Omental fat pad (tissue), 4 donors: ENCODE data around the gene ADGRD1. TPM values are rescaled to one million over a fixed set of nuclear protein-coding genes. Genes with fewer than 3 reads are reported as not detected.

Experiments used
- ATAC-seq: fragments of 150-250 bp; one replicate; pipeline ENCODE4 v1.9.1; 2016; ENCODE audit warnings: mild to moderate bottlenecking, moderate library complexity; ENCODE audit not compliant: low FRiP score
- DNase-seq: peaks from one replicate; pipeline ENCODE4 v3.0.0-alpha.2; 2019; ENCODE audit warnings: low spot score
- total RNA-seq, 4 donors: library from RNA; depleted of rRNA; stranded (reverse); fragments of >200 nt; gene quantifications; one replicate each; pipeline ENCODE4 v1.1.0, GENCODE V29; 2016
- TF ChIP-seq, protein P1 (sequence below), 3 donors: fragments of 450-650 bp; IDR thresholded peaks; one replicate each; pipeline ENCODE4 v1.5.1; 2016 to 2017; ENCODE audit warnings: antibody characterized with exemption in 3 of 3, mild to moderate bottlenecking in 3 of 3, moderate library complexity in 2 of 3

ADGRD1 gene
- total RNA-seq, 4 donors from 2014 or later, result 34.3 to 98.6 (median 52.4) TPM

DNA sequence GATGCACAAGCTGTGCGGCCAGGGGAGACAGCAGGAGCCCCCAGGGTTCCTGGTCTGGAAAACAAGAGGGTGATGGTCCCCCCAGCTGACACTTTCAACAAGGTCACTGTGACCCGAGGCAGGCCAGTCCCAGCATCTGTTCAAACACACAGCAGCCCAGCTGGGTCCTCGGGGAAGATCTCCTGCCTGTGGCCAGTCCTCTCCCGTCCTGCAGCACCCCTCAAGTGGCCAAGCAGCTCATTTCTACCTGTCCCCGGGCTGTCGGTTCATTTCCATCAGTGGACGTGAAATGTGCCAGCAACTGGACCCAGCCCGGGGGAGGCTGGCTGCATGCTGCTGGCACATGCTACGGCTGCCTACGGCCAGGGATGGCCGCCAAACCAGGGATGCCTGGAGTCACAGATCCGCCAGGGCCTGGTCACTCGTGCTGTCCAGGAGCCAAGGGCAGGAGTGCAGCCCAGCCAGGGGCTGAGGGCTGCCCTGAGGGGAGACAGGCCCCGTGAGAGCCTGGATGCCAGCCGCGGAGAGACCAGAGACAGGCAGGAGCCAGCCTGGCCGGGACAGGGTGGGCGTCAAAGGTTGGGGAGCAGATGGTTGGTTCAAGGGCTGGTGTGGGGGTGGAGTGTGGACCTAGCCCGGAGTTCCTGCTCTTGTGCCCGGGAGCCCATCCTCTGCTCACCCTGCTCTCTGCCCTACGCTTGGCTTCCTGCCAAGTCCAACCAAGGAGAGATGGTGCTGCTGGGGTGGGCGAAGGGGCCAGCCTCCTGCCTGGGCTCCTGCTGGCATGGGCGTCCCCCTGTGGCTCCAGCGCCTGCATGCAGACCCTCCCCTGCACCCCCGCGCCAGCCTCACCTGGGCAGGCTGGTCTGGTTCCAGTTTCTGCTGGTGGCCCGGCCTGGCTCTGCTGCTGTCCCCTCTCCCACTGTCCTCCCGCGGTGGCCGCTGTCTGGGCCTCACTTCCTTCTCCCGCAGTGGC, 143.8 kb downstream of the ADGRD1 start:
- TF ChIP-seq, protein P1, sequence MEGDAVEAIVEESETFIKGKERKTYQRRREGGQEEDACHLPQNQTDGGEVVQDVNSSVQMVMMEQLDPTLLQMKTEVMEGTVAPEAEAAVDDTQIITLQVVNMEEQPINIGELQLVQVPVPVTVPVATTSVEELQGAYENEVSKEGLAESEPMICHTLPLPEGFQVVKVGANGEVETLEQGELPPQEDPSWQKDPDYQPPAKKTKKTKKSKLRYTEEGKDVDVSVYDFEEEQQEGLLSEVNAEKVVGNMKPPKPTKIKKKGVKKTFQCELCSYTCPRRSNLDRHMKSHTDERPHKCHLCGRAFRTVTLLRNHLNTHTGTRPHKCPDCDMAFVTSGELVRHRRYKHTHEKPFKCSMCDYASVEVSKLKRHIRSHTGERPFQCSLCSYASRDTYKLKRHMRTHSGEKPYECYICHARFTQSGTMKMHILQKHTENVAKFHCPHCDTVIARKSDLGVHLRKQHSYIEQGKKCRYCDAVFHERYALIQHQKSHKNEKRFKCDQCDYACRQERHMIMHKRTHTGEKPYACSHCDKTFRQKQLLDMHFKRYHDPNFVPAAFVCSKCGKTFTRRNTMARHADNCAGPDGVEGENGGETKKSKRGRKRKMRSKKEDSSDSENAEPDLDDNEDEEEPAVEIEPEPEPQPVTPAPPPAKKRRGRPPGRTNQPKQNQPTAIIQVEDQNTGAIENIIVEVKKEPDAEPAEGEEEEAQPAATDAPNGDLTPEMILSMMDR (IDR thresholded peaks at IDR 0.05), result no peak
- no peak for ATAC-seq
- no peak for DNase-seq

- no peak for DNase-seq
- TF ChIP-seq, protein P1 (IDR thresholded peaks at IDR 0.05), result no peak
- ATAC-seq, result no peak
Measured at GRCh38 chr12:131098178-131098981, 144.7 kb downstream of the ADGRD1 start.

GRCh38 chr12:131100031-131100674, 146.4 kb downstream of the ADGRD1 start:
- no peak for ATAC-seq
- no peak for DNase-seq
- TF ChIP-seq, protein P1 (IDR thresholded peaks at IDR 0.05), result no peak

- ATAC-seq (no peak), DNase-seq (peak; percentile 12)
- TF ChIP-seq, protein P1 (IDR thresholded peaks at IDR 0.05), result no peak
Measured at GRCh38 chr12:131101006-131101405, 147.3 kb downstream of the ADGRD1 start.

GRCh38 chr12:131101703-131102492, 148.2 kb downstream of the ADGRD1 start:
- DNase-seq, result peak; percentile 10
- TF ChIP-seq, protein P1 (IDR thresholded peaks at IDR 0.05), result no peak
- ATAC-seq, result no peak

DNA sequence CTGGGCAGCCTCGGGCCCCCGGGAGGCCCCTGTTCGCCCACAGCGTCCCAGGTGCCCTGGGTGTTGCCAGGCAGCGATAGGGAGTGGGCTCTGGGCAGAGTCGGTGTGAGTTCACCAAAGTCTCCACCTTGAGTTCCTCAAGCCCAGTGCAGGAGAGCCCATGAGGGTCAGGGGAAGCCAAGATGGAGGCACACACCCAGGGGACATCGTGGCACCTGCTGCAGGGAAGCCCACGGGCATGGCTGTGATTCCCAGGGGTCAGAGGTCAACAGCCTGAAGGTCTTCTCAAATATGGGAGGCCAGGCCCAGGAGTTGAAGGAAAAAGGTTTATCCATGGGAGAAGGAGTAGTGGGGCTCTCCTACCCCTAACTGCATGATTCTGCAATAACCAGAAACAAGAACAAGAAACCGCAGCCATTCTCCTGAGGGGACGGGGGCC, 148.8 kb downstream of the ADGRD1 start:
- ATAC-seq (no peak), DNase-seq (no peak)
- TF ChIP-seq, protein P1 (IDR thresholded peaks at IDR 0.05), result no peak
